Measurements from ENCODE around the gene GALNTL6. TPM values are rescaled to one million over a fixed set of nuclear protein-coding genes. Genes with fewer than 3 reads are reported as not detected.

GALNTL6 gene
- total and polyA plus RNA-seq, 9 of the 15 experiments (the other 6 are each of a cell fraction or from before 2014, with no cell fraction given), result 0.18 to 0.50 (median 0.29) TPM

DNA sequence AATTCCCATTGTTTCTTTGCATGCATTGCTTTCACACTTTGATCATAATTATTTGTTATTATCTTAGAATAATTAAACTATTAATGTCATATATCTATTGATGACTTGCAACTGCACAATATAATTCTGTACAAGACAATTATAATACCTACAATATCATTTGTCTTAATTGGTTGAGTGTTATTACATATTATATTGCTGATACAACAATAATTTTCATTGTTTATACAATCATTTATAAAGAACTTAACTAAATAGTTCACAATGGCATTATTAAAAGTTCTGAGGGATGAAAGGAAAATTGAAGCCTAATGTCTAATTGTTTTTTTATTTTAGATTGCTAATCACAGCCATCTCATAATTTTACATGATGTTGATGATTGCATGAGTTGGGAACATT lies 227.6 kb downstream of the GALNTL6 start:
- no peaks in the 10 kb centered on the region for H3K27me3 ChIP-seq (ENCODE audit: control insufficient read depth in 2 of 2, insufficient read depth in 2 of 2, low read length in 2 of 2)
- H3K4me3 ChIP-seq, result no peak overlapping the region
- in situ Hi-C loops (cut with MboI) (no loop called here), intact Hi-C loops (cut with micrococcal nuclease) (no loop called here)
- H3K9me3 ChIP-seq (replicated peaks; ENCODE audit: control insufficient read depth, insufficient read depth, low read depth, low read length), result no peaks in the 10 kb centered on the region
- H3K4me2 ChIP-seq (ENCODE audit: insufficient read depth, low read length), result no peak overlapping the region
- H3K9ac ChIP-seq (ENCODE audit: insufficient read depth in 1 of 2, low read depth in 2 of 2, low read length in 2 of 2), result no peak overlapping the region
- FAIRE-seq (no peak), ATAC-seq (no peak), DNase-seq (ENCODE audit: extremely low read depth in 1 of 4, low spot score in 3 of 4) (no peak)
- H3K36me3 ChIP-seq (ENCODE audit: control insufficient read depth, insufficient read depth, low read length), result no peaks in the 10 kb centered on the region
- TF ChIP-seq SRSF1 (IDR thresholded peaks at IDR 0.05; ENCODE audit: low read depth, low read length) (no peak), ZNF316 (IDR thresholded peaks at IDR 0.05) (peak; percentile 84), C11orf30 (IDR thresholded peaks at IDR 0.05; ENCODE audit: low read depth) (peak; percentile 57; the same call in 1 of the 2 replicates)
- H4K20me1 ChIP-seq (replicated peaks; ENCODE audit: control insufficient read depth, insufficient read depth, low read length), result no peaks in the 10 kb centered on the region
- ChIA-PET CTCF (ENCODE audit: low intra/inter-chr PET ratio) (interaction anchor here (0.6 kb wide), 1 partner anchor 48 kb away, joined by 3 read pairs; no protein-coding TSS in a partner anchor), POLR2A (no interaction called here)
- H3K9me1 ChIP-seq (ENCODE audit: control insufficient read depth, insufficient read depth, low read length), result no peaks in the 10 kb centered on the region
- H3K79me2 ChIP-seq (ENCODE audit: control insufficient read depth, insufficient read depth, low read length), result no peaks in the 10 kb centered on the region
- H3K4me1 ChIP-seq (replicated peaks in 1 of 2; ENCODE audit: control insufficient read depth in 2 of 2, insufficient read depth in 2 of 2, low read length in 2 of 2), result no peaks in the 10 kb centered on the region
- H3K27ac ChIP-seq (ENCODE audit: extremely low read depth, low read depth, low read length), result no peak overlapping the region
- H2AFZ ChIP-seq (ENCODE audit: low read depth, low read length), result no peak overlapping the region
- no TSS peak for BruUV-seq (replicated peaks)

DNA sequence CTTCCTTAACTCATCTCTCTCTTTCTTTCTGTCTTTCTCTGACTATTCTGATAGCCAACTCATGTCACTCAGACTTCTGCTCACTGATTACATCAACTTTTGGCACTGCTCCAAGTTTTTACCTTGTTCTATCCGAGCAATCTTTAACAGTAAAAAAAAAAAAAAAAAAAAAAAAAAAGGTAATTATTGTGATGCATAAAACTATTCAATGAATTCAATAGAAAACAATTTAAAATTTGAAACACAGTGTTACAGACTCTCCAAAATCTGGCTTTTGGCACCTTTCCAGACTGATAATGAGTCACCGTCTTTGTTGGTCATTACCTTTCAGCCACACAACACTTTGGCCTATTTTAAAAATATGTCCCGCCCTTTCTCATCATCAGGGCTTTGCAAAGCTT lies 229.5 kb downstream of the GALNTL6 start:
- Histone ChIP-seq H4K20me1 (replicated peaks; ENCODE audit: control insufficient read depth, insufficient read depth, low read length) (no peaks in the 10 kb centered on the region), H3K9me1 (ENCODE audit: control insufficient read depth, insufficient read depth, low read length) (no peaks in the 10 kb centered on the region), H3K27ac (ENCODE audit: extremely low read depth, low read depth, low read length) (no peak overlapping the region), H3K9ac (ENCODE audit: insufficient read depth in 1 of 2, low read depth in 2 of 2, low read length in 2 of 2) (no peak overlapping the region), H3K79me2 (ENCODE audit: control insufficient read depth, insufficient read depth, low read length) (no peaks in the 10 kb centered on the region), H3K9me3 (replicated peaks; ENCODE audit: control insufficient read depth, insufficient read depth, low read depth, low read length) (no peaks in the 10 kb centered on the region), H3K4me3 (no peak overlapping the region), H3K4me2 (ENCODE audit: insufficient read depth, low read length) (no peak overlapping the region), H2AFZ (ENCODE audit: low read depth, low read length) (no peak overlapping the region), H3K27me3 (ENCODE audit: control insufficient read depth in 2 of 2, insufficient read depth in 2 of 2, low read length in 2 of 2) (no peaks in the 10 kb centered on the region), H3K36me3 (ENCODE audit: control insufficient read depth, insufficient read depth, low read length) (no peaks in the 10 kb centered on the region), H3K4me1 (replicated peaks in 1 of 2; ENCODE audit: control insufficient read depth in 2 of 2, insufficient read depth in 2 of 2, low read length in 2 of 2) (no peaks in the 10 kb centered on the region)
- in situ Hi-C loops (cut with MboI) (no loop called here), intact Hi-C loops (cut with micrococcal nuclease) (no loop called here)
- CTCF ChIA-PET (ENCODE audit: low intra/inter-chr PET ratio), result no interaction called here
- WGBS (ENCODE audit: insufficient coverage, low coverage, missing lambda C conversion rate), result 5% methylated on average over 3 of the region's 3 CpGs
- DNase-seq (ENCODE audit: extremely low read depth in 1 of 4, low spot score in 3 of 4), result peak in 3 of 4 experiments; percentile 4 to 39 (median 6)
- ATAC-seq, result peak; percentile 33; the same call in 1 of the 3 replicates
- BruUV-seq (replicated peaks), result no TSS peak
- no peak for FAIRE-seq
- POLR2A ChIA-PET, result no interaction called here
- TF ChIP-seq PTBP1 (IDR thresholded peaks at IDR 0.05; ENCODE audit: low read depth, low read length) (no peak), ZNF431 (CRISPR knock-in tag; IDR thresholded peaks at IDR 0.05) (no peak), ZNF324 (CRISPR knock-in tag; IDR thresholded peaks at IDR 0.05) (no peak), MIER1 (IDR thresholded peaks at IDR 0.05; ENCODE audit: low read depth) (no peak), FOSL1 (tag; conservative IDR thresholded peaks at IDR 0.05) (peak; percentile 42; the same call in 1 of the 2 replicates), NFIX (CRISPR knock-in tag; IDR thresholded peaks at IDR 0.05; ENCODE audit: low read depth) (peak; percentile 68), YY1 (IDR thresholded peaks at IDR 0.05; ENCODE audit: borderline replicate concordance in 1 of 3, control insufficient read depth in 1 of 3, extremely low read depth in 1 of 3, insufficient read depth in 3 of 3, insufficient read length in 1 of 3, insufficient replicate concordance in 2 of 3, low read depth in 1 of 3, low read length in 2 of 3) (no peak)
- TF ChIP-seq, protein P1, sequence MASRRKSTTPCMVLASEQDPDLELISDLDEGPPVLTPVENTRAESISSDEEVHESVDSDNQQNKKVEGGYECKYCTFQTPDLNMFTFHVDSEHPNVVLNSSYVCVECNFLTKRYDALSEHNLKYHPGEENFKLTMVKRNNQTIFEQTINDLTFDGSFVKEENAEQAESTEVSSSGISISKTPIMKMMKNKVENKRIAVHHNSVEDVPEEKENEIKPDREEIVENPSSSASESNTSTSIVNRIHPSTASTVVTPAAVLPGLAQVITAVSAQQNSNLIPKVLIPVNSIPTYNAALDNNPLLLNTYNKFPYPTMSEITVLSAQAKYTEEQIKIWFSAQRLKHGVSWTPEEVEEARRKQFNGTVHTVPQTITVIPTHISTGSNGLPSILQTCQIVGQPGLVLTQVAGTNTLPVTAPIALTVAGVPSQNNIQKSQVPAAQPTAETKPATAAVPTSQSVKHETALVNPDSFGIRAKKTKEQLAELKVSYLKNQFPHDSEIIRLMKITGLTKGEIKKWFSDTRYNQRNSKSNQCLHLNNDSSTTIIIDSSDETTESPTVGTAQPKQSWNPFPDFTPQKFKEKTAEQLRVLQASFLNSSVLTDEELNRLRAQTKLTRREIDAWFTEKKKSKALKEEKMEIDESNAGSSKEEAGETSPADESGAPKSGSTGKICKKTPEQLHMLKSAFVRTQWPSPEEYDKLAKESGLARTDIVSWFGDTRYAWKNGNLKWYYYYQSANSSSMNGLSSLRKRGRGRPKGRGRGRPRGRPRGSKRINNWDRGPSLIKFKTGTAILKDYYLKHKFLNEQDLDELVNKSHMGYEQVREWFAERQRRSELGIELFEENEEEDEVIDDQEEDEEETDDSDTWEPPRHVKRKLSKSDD (conservative IDR thresholded peaks at IDR 0.05; ENCODE audit: low read length), result no peak

Data from K562 (cell line).